Mononuclear cell (primary cell): ENCODE data around the gene CDCP2. TPM values are rescaled to one million over a fixed set of nuclear protein-coding genes. Genes with fewer than 3 reads are reported as not detected.

Source experiments
- total RNA-seq: library from RNA; depleted of rRNA; stranded (reverse); fragments of >200 nt; gene quantifications from one replicate; pipeline ENCODE4 v1.2.3, GENCODE V29; 2012

CDCP2 gene
- total RNA-seq, 1 donor = 0.10 TPM

Other genes with a start within 250 kb of the CDCP2 start
- 16.3 TPM for gene IFT25, start 207.3 kb downstream of the CDCP2 start, total RNA-seq
- 7.1 TPM for gene LRRC42, start 206.7 kb downstream of the CDCP2 start, total RNA-seq
- not detected for gene LDLRAD1, start 134.8 kb downstream of the CDCP2 start, total RNA-seq
- 186 TPM for gene TMEM59, start 99.8 kb downstream of the CDCP2 start, total RNA-seq
- 1.0 TPM for gene TCEANC2, start 99.4 kb downstream of the CDCP2 start, total RNA-seq
- gene CYB5RL, start 47.0 kb upstream of the CDCP2 start, total RNA-seq = 1.0 TPM
- gene MRPL37, start 47.2 kb upstream of the CDCP2 start, total RNA-seq = 28.5 TPM